GM18505 (cell line): ENCODE data around the gene BCL2L13.
A peak's percentile ranks its signal among the peaks of the same experiment; 100 is the strongest.

Experiments
- ATAC-seq: cut with Tn5 transposase; IDR thresholded peaks from one replicate; pipeline ENCODE4 v1.9.1; 2021; ENCODE audit not compliant: unreplicated experiment
- POLR2A ChIP-seq: IDR thresholded peaks from 4 replicates; pipeline ENCODE4 v1.6.1; 2011; ENCODE audit warnings: borderline replicate concordance; ENCODE audit not compliant: insufficient read depth, insufficient read length; ENCODE audit errors: extremely low read depth

Gene BCL2L13

DNA sequence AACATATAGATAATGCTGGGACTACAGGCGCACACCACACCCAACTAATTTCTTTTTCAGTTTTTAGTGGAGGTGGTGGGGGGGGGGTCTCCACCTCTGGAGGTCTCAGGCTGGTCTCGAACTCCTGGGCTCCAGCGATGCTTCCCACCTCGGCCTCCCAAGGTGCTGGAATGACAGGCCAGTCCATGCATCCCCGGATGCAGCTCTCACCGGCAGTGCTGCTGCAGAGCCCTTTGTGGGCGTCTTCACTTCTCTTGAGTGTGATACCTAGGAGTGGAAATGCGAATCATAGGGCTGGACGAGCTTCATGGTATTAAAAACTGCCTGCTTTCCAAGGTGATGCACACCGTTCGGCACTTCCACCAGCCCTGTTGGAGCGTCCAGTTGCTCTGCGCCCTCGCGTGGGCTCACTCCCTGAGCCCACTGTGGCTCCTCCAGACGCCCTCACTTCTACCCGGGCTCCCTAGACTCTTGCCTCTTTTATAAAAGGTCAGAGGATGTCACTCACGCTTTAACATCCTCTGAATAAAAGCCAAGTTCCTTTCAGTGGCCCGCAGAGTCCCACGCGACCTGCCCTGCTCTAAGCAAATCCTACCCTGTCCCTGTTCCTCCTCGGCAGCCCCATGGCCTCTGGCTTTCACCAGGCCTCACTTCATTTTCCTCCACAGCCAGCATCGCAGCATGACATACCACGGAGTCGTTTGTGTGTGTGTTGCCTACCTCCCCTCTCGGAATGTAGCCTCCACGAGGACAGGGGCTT, 136.5 kb downstream of the BCL2L13 start:
- ATAC-seq, result no peak
- no peak for TF ChIP-seq POLR2A

- ATAC-seq, result no peak
- no peak for TF ChIP-seq POLR2A
These were observed 137.4 kb downstream of the BCL2L13 start for GRCh38 chr22:17775781-17776465.

GRCh38 chr22:17777005-17777716, 138.6 kb downstream of the BCL2L13 start:
- no peak for ATAC-seq
- peak; percentile 85 for TF ChIP-seq POLR2A

GRCh38 chr22:17777717-17778044, 139.1 kb downstream of the BCL2L13 start:
- no peak for ATAC-seq
- no peak for TF ChIP-seq POLR2A

DNA sequence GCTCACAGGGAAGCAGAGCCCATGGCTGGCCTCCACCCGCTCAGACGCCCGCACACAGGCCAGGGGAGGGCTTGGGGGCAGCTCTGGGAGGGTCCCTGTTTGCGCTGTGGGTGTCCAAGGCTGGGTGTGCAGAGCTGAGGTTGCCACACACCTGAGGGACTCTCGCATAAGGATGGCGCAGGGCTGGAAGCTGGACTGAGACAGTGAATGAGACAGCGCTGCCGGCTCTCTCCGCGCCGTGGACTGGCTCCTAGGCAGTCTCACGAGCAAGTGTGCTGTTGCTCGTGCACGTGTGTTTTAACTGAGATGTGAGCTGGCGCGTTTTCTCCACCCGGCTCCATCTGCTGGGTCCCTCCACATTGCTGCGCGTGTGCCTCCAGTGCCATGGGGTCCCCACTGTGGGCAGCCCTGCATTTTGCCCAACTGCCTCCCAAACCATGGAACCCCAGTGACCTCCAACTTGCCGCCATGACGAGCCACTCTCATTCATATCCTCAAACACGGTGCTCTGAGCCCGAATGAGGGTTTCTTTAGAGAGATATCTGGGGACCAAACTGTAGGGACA, 139.9 kb downstream of the BCL2L13 start:
- no peak for ATAC-seq
- TF ChIP-seq POLR2A, result peak; percentile 45

GRCh38 chr22:17779286-17780115, 140.9 kb downstream of the BCL2L13 start:
- TF ChIP-seq POLR2A, result peak; percentile 51
- ATAC-seq, result no peak

DNA sequence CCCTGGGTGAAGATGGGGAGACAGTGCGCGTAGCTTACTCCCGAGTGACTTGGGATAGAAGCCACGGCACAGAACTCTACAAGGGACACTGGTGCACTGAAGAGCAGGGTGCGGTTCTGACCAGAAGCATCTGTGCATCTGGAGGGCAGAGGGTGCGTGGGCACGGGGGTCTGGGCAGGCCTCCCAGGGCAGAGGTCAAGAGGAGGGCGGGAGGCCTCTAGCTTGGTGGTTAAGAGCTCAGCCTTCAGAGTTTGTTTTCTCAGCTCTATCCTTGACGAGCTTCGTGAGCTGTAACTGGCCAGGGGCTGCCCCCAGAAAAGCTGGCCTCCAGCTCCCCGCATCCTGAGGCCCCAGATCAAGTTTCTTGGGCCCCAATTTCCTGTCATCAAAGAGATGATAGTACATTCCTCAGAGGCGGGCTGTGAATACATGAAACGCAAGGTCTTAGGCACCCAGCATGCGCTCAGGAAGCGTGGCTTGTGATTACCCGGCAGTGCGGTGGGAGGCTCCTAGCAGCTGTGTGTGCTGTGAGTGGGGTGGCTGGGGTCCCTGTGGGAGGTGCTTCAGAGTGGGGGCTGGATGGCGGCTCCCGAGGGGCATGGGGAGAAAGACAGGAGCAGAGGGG, 141.7 kb downstream of the BCL2L13 start:
- ATAC-seq, result no peak
- no peak for TF ChIP-seq POLR2A
